Left ventricle myocardium inferior (tissue), 1 donor: Measurements from ENCODE around the gene GPR55. TPM values are rescaled to one million over a fixed set of nuclear protein-coding genes. Genes with fewer than 3 reads are reported as not detected.

Experiments used
- DNase-seq: peaks from one replicate; pipeline ENCODE4 v3.0.0-alpha.2; 2020
- H3K27ac ChIP-seq: fragments of 200-600 bp; replicated peaks from 2 replicates; pipeline ENCODE4 v1.8.0; 2021
- H3K27me3 ChIP-seq: fragments of 200-600 bp; 2 replicates; pipeline ENCODE4 v1.8.0; 2021; ENCODE audit warnings: low read depth
- H3K36me3 ChIP-seq: fragments of 200-600 bp; 2 replicates; pipeline ENCODE4 v1.8.0; 2021
- H3K4me1 ChIP-seq: fragments of 200-600 bp; 2 replicates; pipeline ENCODE4 v1.8.0; 2021
- H3K4me3 ChIP-seq: fragments of 200-600 bp; 2 replicates; pipeline ENCODE4 v1.8.0; 2021; ENCODE audit warnings: mild to moderate bottlenecking, moderate library complexity
- H3K9me3 ChIP-seq: fragments of 200-600 bp; replicated peaks from 2 replicates; pipeline ENCODE4 v1.8.0; 2021
- CTCF ChIP-seq: fragments of 200-600 bp; IDR thresholded peaks from 2 replicates; pipeline ENCODE4 v1.8.0; 2021; ENCODE audit warnings: antibody characterized with exemption, mild to moderate bottlenecking, borderline replicate concordance
- intact Hi-C: fragments of 100-400 bp; cut with micrococcal nuclease; formaldehyde crosslinking; loops from one replicate; pipeline ENCODE4 v1.11.0; 2022
- total RNA-seq: library from RNA; stranded (reverse); fragmentation: NEBNext Ultra II Directional; extraction: Animal tissue kit (Norgen Biotek cat#: 25700); gene quantifications from one replicate; pipeline ENCODE4 v1.2.1, GENCODE V29; 2021
- donor health status: DM: no; HTN: yes; CAD: no; lungs with severe emphysema.

The GPR55 gene
- total RNA-seq, 1 donor from 2014 or later, result not detected

- Histone ChIP-seq H3K27ac (no peak overlapping the region), H3K27me3 (no peaks in the 10 kb centered on the region), H3K9me3 (no peaks in the 10 kb centered on the region), H3K4me1 (peaks cover 21% of the 10 kb centered on the region), H3K4me3 (no peak overlapping the region), H3K36me3 (peaks cover 21% of the 10 kb centered on the region)
- intact Hi-C loops, result no loop called here
- DNase-seq, result no peak
- no peak for TF ChIP-seq CTCF
Measured at GRCh38 chr2:230874456-230874855, 50.6 kb downstream of the GPR55 start.

GRCh38 chr2:230873661-230874401 lies 51.2 kb downstream of the GPR55 start:
- H3K9me3 ChIP-seq, result no peaks in the 10 kb centered on the region
- H3K4me3 ChIP-seq, result no peak overlapping the region
- no peak for TF ChIP-seq CTCF
- no peak for DNase-seq
- H3K27ac ChIP-seq, result no peak overlapping the region
- intact Hi-C loops, result no loop called here
- peaks cover 21% of the 10 kb centered on the region for H3K36me3 ChIP-seq
- peaks cover 26% of the 10 kb centered on the region for H3K4me1 ChIP-seq
- H3K27me3 ChIP-seq, result no peaks in the 10 kb centered on the region

GRCh38 chr2:230872968-230873660 lies 51.9 kb downstream of the GPR55 start:
- intact Hi-C loops, result no loop called here
- Histone ChIP-seq H3K4me1 (peaks cover 26% of the 10 kb centered on the region), H3K27me3 (no peaks in the 10 kb centered on the region), H3K9me3 (no peaks in the 10 kb centered on the region), H3K36me3 (peaks cover 21% of the 10 kb centered on the region), H3K4me3 (no peak overlapping the region), H3K27ac (no peak overlapping the region)
- no peak for TF ChIP-seq CTCF
- DNase-seq, result no peak

- no peak for TF ChIP-seq CTCF
- Histone ChIP-seq H3K36me3 (peaks cover 16% of the 10 kb centered on the region), H3K27ac (no peak overlapping the region), H3K4me1 (peaks cover 32% of the 10 kb centered on the region), H3K27me3 (no peaks in the 10 kb centered on the region), H3K4me3 (no peak overlapping the region), H3K9me3 (no peaks in the 10 kb centered on the region)
- intact Hi-C loops, result no loop called here
- no peak for DNase-seq
Measured at GRCh38 chr2:230872151-230872967, 52.7 kb downstream of the GPR55 start.

- Histone ChIP-seq H3K27me3 (no peaks in the 10 kb centered on the region), H3K4me3 (no peak overlapping the region), H3K9me3 (no peaks in the 10 kb centered on the region), H3K4me1 (peaks cover 40% of the 10 kb centered on the region), H3K27ac (no peak overlapping the region), H3K36me3 (peaks cover 8% of the 10 kb centered on the region)
- intact Hi-C loops, result no loop called here
- DNase-seq, result no peak
- TF ChIP-seq CTCF, result no peak
Measured at GRCh38 chr2:230871361-230872150, 53.5 kb downstream of the GPR55 start.
